SK-N-MC (cell line): ENCODE data around the gene GALR2.

Source experiments
- EZH2 ChIP-seq: fragments of 200-600 bp; sonication (generic); IDR thresholded peaks from one replicate; pipeline ENCODE4 v1.6.1; 2017; ENCODE audit warnings: antibody characterized with exemption
- FOXP2 ChIP-seq: optimal IDR thresholded peaks from 2 replicates; pipeline ENCODE3; 2011; ENCODE audit warnings: mild to moderate bottlenecking, moderate library complexity; ENCODE audit not compliant: insufficient read depth; ENCODE audit errors: extremely low read length, control extremely low read depth
- POLR2AphosphoS5 ChIP-seq: IDR thresholded peaks from 2 replicates; pipeline ENCODE4 v1.6.1; 2012; ENCODE audit warnings: mild to moderate bottlenecking, low read depth, low read length, borderline replicate concordance

GRCh38 chr17:76078860-76079534, 4.4 kb downstream of the GALR2 start, which contains the start of gene ZACN:
- no peak for TF ChIP-seq FOXP2
- no peak for TF ChIP-seq EZH2
- no peak; the same call in 1 of the 2 replicates for TF ChIP-seq POLR2AphosphoS5
